Lower leg skin (tissue), 3 donors: ENCODE results near the gene LRP10.

Experiments
- CTCF ChIP-seq, 3 donors: fragments of 450-650 bp; IDR thresholded peaks; one replicate each; pipeline ENCODE4 v1.5.1; 2016; ENCODE audit warnings: antibody characterized with exemption in 3 of 3, mild to moderate bottlenecking in 3 of 3, moderate library complexity in 2 of 3
- POLR2A ChIP-seq, 2 donors: fragments of 450-650 bp; IDR thresholded peaks; one replicate each; pipeline ENCODE4 v1.6.1; 2016 to 2017; ENCODE audit warnings: antibody characterized with exemption in 2 of 2, mild to moderate bottlenecking in 1 of 2, moderate library complexity in 1 of 2

GRCh38 chr14:22892488-22892887 is 20.9 kb downstream of the LRP10 start:
- TF ChIP-seq CTCF (IDR thresholded peaks at IDR 0.05): no peak
- TF ChIP-seq POLR2A (IDR thresholded peaks at IDR 0.05): no peak
